GM10248 (cell line): ENCODE results near the gene ZBTB40.

Source experiments
- CTCF ChIA-PET: fragments of 300-600 bp; sonication (Branson Sonifier 250); formaldehyde crosslinking; extraction: SDS; loops from one replicate; lab custom pipeline; 2021; ENCODE audit warnings: antibody characterized with exemption; lab: Yijun Ruan, JAX
- POLR2A ChIA-PET: fragments of 350-650 bp; sonication (Branson Sonifier 250); formaldehyde crosslinking; extraction: SDS; loops from one replicate; lab custom pipeline; 2020; ENCODE audit warnings: antibody characterized with exemption; lab: Yijun Ruan, JAX
- DNase-seq: peaks from one replicate; pipeline ENCODE4 v3.0.0; 2012; ENCODE audit errors: extremely low spot score
- TF ChIP-seq, protein P1 (sequence below): IDR thresholded peaks from 2 replicates; pipeline ENCODE4 v1.5.1; 2012; ENCODE audit warnings: mild to moderate bottlenecking, low read depth; ENCODE audit errors: extremely low read depth, missing control alignments, control extremely low read depth

The ZBTB40 gene

DNA sequence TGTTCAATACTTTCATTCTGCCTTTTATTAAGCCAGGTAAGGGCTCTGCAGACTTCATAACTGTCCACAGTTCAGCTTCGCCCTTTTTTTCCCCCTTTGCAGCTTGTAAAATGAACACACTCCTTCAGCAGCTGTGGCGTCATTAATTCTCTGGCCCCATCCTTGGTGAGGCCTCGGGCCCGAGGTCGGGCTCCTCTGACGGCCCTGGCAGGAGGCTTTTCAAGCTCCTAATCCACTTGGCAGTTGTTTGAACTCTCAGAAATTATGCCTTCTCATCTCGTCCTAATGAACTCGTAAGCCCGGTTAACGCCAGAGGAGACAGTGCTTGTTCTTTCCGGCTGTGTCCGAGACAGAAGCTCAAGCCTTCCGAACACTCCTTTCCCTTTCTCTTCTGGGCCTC, 93.5 kb downstream of the ZBTB40 start:
- POLR2A ChIA-PET, result no interaction called here
- no peak for DNase-seq
- TF ChIP-seq, protein P1, sequence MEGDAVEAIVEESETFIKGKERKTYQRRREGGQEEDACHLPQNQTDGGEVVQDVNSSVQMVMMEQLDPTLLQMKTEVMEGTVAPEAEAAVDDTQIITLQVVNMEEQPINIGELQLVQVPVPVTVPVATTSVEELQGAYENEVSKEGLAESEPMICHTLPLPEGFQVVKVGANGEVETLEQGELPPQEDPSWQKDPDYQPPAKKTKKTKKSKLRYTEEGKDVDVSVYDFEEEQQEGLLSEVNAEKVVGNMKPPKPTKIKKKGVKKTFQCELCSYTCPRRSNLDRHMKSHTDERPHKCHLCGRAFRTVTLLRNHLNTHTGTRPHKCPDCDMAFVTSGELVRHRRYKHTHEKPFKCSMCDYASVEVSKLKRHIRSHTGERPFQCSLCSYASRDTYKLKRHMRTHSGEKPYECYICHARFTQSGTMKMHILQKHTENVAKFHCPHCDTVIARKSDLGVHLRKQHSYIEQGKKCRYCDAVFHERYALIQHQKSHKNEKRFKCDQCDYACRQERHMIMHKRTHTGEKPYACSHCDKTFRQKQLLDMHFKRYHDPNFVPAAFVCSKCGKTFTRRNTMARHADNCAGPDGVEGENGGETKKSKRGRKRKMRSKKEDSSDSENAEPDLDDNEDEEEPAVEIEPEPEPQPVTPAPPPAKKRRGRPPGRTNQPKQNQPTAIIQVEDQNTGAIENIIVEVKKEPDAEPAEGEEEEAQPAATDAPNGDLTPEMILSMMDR, result no peak
- CTCF ChIA-PET, result interaction anchor here (0.9 kb wide), 1 partner anchor 50 kb away, joined by 3 read pairs; no protein-coding TSS in a partner anchor

DNA sequence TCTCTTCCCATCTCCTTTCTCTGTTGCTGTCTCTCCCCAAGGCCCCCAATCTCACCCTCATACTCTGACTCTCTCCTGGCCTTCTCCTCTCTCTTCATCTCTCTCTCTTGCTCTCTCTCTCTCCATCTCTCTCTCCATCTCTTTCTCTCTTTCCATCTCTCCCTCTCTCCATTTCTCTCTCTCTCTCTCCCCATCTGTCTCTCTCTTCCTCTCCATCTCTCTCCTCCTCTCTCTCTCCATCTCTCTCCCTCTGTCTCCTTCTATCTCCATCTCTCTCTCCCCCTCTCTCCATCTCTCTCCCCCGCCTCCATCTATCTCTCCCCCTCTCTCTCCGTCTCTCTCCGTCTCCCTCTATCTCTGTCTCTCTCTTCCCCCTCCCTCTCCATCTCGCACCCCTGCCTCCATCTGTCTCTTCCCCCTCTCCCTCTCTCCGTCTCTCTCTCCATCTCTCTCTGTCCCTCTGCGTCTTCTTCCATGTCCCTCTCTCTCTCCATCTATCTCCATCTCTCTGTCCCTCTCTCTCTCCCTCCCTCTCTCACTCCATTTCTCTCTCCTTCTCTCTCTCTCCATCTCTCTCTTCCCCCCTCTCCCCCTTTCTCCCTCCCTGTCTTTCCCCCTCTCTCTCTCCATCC, 95.7 kb downstream of the ZBTB40 start:
- TF ChIP-seq, protein P1, result no peak
- no peak for DNase-seq
- ChIA-PET POLR2A (no interaction called here), CTCF (no interaction called here)

DNA sequence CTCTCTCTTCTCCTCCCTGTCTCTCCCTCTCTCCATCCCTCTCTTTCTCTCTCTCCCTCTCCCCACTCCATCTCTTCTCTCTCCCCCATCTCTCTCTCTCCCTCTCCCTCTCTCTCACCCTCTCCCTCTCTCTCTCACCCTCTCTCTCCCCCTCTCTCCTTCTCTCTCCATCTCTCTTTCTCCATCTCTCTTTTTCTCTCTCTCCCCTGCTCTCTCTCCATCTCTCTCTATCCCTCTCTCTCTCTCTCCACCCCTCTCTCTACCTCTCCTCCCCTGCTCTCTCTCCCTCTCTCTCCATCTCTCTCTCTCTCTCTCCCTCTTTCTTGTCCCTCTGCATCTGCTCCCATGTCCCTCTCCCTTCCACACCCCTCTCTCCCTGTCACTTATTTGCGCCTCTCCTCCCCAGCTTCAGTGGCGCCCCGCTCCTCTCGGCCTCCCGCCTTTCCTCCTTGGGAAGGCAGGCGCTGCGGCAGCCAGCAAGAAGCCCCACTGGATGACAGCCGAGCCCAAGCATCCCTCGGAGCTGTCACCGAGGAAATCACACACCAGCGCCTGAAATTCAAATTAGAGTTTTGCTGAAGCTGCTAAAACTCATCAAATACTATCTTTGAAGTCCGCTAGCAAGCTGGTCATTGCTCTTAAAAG, 96.3 kb downstream of the ZBTB40 start:
- TF ChIP-seq, protein P1, result no peak
- ChIA-PET POLR2A (no interaction called here), CTCF (no interaction called here)
- DNase-seq, result no peak

DNA sequence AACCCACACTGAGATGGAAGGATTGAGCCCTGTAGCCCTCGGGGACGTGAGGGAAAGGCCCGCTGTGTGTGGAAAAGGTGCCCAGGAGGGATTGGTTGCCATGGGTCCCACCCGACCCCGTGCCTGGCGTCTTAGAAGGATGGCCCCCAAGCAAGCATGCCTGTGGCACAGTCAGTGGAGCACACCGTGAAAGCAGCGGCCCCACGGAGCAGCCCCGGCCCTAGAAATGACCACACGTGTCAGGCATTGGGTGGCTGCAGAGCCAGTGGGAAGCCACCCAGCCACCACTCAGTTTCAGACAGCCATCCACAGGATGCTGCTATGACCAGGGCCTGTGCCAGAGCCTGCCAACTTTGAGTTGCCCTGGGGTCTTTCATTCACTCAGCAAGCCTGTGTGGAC, 98.4 kb downstream of the ZBTB40 start:
- DNase-seq, result no peak
- POLR2A ChIA-PET, result no interaction called here
- TF ChIP-seq, protein P1, result no peak
- CTCF ChIA-PET, result no interaction called here

DNA sequence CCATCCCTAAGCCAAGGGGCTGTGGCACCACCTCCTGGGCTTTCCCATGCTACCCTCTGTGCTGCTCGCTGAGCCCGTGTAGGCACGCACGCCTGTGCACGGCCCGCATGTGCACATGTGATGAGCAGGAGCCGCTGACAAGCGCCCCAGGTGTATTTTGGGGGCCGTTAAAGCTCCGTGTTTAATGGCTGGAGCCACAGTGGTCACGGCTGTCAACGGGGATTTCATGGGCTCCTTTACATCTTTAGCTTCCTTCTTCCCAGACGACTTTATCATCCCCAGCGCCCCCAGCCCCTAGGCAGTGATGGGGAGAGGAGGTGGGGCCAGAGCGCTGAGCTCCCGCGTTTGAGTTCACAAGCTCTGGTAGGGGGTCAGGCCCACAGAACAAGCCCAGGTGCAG, 99.9 kb downstream of the ZBTB40 start:
- TF ChIP-seq, protein P1, result no peak
- POLR2A ChIA-PET, result no interaction called here
- DNase-seq, result no peak
- CTCF ChIA-PET, result interaction anchor here (1.4 kb wide), 1 partner anchor 44 kb away, joined by 3 read pairs; no protein-coding TSS in a partner anchor

DNA sequence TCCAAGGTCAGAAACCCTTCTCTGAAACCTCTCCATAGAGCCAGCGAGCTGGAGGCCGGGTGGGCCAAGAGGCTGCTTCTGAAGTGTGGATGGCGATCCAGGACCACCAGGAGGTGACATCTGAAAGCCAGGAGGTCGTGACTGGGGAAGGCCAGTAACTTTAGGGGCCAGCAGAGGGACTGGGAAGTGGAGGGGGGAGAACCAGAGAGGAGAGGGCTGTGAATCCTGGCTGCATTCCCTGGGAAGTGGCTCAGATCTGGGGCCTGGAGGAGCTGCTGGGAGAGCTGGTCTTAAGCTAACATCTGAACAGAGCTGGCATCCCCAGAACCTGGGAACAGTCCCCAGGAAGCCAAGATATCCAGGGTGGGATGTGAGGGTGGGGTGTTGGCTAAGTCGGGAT, 100.4 kb downstream of the ZBTB40 start:
- POLR2A ChIA-PET, result no interaction called here
- DNase-seq, result no peak
- CTCF ChIA-PET, result interaction anchor here (1.4 kb wide), 1 partner anchor 45 kb away, joined by 3 read pairs; no protein-coding TSS in a partner anchor
- TF ChIP-seq, protein P1, result no peak
